D721Med (cell line): ENCODE results near the gene GPR152.
A peak's percentile ranks its signal among the peaks of the same experiment; 100 is the strongest.

Experiments
- DNase-seq: peaks from one replicate; pipeline ENCODE4 v3.0.0; 2011; ENCODE audit warnings: low spot score; ENCODE audit not compliant: insufficient read length
- FAIRE-seq: peaks from 2 replicates; lab custom pipeline; 2011; peaks lifted over from hg19 to GRCh38; lab: Jason Lieb, UNC
- CTCF ChIP-seq: IDR thresholded peaks from 2 replicates; pipeline ENCODE4 v1.5.1; 2012; ENCODE audit warnings: mild to moderate bottlenecking, control low read depth; ENCODE audit not compliant: insufficient read depth; ENCODE audit errors: missing control alignments

The GPR152 gene

DNA sequence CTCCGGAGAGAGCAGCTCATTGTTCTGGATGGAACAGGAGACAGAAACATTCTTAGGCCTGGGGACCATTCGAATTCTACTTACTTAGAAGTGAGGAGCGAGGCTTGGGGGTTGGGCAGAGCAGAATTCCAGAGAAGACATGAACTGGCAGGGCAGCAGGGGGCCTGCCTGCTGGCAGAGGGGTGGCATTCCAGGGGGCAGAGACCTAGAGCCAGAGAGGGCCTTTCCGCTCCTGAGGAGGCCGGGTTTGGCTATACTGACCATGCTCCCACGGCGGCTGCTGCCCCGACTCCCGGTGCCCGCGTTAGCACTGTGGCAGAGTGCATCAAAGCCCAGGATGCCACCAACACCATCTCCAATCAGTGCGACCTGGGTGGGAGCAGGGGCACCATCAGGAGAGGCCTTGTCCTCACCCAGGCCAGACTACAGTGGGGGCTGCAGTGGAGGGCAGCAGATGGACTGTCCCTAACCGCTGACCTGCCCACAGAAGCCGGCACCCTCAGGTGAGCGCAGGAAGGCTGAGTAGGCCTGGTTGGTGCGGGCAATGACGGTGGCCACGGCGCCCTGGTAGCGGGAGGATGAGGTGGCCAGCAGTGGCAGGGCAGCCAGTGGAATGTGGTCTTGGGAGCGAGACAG, 45.2 kb upstream of the GPR152 start:
- DNase-seq, result no peak
- FAIRE-seq, result no peak
- no peak for TF ChIP-seq CTCF

GRCh38 chr11:67496113-67496512, 43.6 kb upstream of the GPR152 start:
- TF ChIP-seq CTCF, result no peak
- DNase-seq, result peak; percentile 19

GRCh38 chr11:67495234-67496005, 42.9 kb upstream of the GPR152 start:
- FAIRE-seq (no peak), DNase-seq (peak; percentile 21)
- no peak for TF ChIP-seq CTCF

More at GRCh38 chr11:67496113-67496512, 43.6 kb upstream of the GPR152 start:
- FAIRE-seq, result no peak

DNA sequence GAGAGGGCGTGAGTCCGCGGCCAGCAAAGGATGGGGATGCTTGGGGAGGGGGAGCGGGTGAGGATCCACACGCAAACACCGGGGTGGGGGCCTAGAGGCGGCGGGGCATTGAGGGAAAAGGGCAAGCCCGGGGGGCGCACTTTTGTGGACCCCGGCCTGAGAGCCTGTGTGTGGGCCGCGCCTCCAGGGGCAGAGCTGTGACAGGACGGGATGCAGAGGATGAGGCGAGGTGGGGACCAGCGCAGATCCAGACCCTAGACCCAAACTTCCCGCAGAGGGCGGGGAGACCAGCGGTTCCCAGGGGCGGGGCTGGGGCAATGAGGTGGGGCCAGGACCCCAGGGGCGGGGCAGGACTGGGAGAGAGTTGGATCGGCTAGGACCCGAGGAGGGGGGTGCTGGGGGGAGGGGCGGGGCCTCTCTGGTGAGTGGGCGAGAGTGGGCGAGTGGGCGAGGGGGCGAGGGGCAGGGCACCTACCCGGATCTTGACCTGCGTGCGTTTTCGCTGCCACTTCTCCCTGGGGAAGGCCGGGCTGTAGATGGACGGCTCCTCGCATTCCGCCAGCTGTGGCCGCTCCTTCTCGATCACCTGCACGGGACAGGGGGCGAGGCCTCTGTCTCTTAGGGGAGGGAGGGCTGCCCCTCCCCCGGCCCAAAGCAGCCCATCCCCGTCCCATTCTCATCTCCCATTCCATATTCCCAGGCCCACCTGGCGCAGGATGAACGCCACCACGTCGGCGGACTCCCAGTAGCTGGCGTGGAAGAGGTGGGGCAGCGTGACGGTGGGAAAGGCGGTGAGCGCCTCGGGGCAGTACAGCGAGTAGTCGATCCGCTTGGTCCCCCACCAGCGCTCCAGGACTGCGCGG, 42.1 kb upstream of the GPR152 start:
- no peak for TF ChIP-seq CTCF
- DNase-seq (peak; percentile 11), FAIRE-seq (no peak)

- no peak for TF ChIP-seq CTCF
- FAIRE-seq (no peak), DNase-seq (no peak)
These were observed 41.2 kb upstream of the GPR152 start for GRCh38 chr11:67493548-67494370.

DNA sequence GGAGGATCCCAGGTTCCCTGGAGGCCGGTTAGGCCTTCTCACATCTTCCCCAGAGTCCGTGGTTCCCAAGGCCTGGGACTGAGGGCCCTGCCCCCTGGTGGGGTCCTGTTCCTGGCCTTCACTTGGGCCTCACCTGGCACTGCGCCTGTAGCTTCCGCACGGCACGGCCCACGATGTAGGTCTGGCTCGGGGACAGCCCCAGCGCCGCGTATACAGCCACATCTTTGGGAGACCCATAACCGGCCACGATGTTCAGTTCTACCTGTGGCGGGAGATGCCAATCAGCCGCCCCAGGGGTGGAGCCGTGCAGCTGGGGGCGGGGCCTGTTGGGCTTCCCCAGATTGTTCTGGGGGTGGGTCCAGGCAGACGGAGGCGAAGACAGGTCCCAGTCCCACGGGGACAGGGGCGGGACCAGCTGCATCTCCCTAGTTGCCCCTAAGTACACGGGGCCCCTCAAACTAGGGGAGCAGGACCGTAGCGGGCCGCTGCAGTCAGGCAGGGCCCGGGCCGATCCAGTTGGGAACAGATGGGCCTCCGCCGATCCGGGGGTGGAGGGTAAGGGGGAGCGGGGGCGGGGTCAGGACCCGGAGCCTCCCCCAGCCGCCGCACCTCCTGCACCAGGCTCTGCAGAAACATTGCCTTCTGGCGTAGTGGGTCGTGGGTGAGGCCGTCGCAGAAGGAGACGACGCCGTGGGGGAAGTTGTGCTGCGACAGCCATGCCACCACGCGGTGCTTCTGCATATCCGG, 40.4 kb upstream of the GPR152 start:
- TF ChIP-seq CTCF, result no peak
- FAIRE-seq (no peak), DNase-seq (peak; percentile 23)
